IMR-90 (cell line): Measurements from ENCODE around the gene THRB. TPM values are rescaled to one million over a fixed set of nuclear protein-coding genes. Genes with fewer than 3 reads are reported as not detected.

Experiments
- ATAC-seq: fragments of 200-7000 bp; cut with Tn5 transposase; 2 replicates; pipeline ENCODE4 v1.9.1; 2020; ENCODE audit warnings: low read depth, mild to moderate bottlenecking, moderate library complexity
- BruUV-seq: library from RNA; stranded (reverse); fragments of 400-500 nt; replicated peaks from 2 replicates; lab custom pipeline; 2021; lab: Mats Ljungman, UMichigan
- CTCF ChIA-PET: fragments of 300-600 bp; formaldehyde crosslinking; extraction: SDS; loops from one replicate; lab custom pipeline; 2021; ENCODE audit warnings: antibody characterized with exemption; lab: Yijun Ruan, JAX
- POLR2A ChIA-PET: fragments of 300-600 bp; sonication (Branson Sonifier 250); formaldehyde crosslinking; loops from one replicate; lab custom pipeline; 2022; ENCODE audit warnings: antibody characterized with exemption; ENCODE audit not compliant: unreplicated experiment; lab: Charles Lee
- DNase-seq: peaks from one replicate; pipeline ENCODE4 v3.0.0; 2013
- H2AFZ ChIP-seq: replicated peaks from 2 replicates; pipeline ENCODE3; 2013; ENCODE audit warnings: low read length, mild to moderate bottlenecking; ENCODE audit not compliant: poor library complexity
- H2AK5ac ChIP-seq: 2 replicates; pipeline ENCODE4 v1.6.1; 2013; ENCODE audit warnings: low read depth, low read length, inconsistent platforms
- H2AK9ac ChIP-seq: replicated peaks from 2 replicates; pipeline ENCODE3; 2013; ENCODE audit warnings: mild to moderate bottlenecking, low read depth, low read length, moderate library complexity; ENCODE audit not compliant: poor library complexity
- H2BK120ac ChIP-seq: 2 replicates; pipeline ENCODE4 v1.6.1; 2013; ENCODE audit warnings: low read depth, low read length, inconsistent platforms
- H2BK15ac ChIP-seq: 3 replicates; pipeline ENCODE4 v1.6.1; 2013; ENCODE audit warnings: low read depth, low read length, inconsistent platforms
- H2BK20ac ChIP-seq: 2 replicates; pipeline ENCODE4 v1.6.1; 2013; ENCODE audit warnings: low read depth, mild to moderate bottlenecking, inconsistent platforms, low read length, moderate library complexity
- H2BK5ac ChIP-seq: 2 replicates; pipeline ENCODE4 v1.6.1; 2013; ENCODE audit warnings: mild to moderate bottlenecking, low read depth, low read length, inconsistent platforms; ENCODE audit not compliant: poor library complexity, severe bottlenecking
- H3K14ac ChIP-seq: replicated peaks from 2 replicates; pipeline ENCODE4 v1.6.1; 2013; ENCODE audit warnings: low read depth, low read length, inconsistent platforms
- H3K18ac ChIP-seq: 2 replicates; pipeline ENCODE4 v1.6.1; 2013; ENCODE audit warnings: low read depth, low read length, control low read depth
- H3K23ac ChIP-seq: 2 replicates; pipeline ENCODE4 v1.6.1; 2013; ENCODE audit warnings: low read depth, low read length, inconsistent platforms
- H3K27ac ChIP-seq: 2 replicates; pipeline ENCODE4 v1.5.1; 2013; ENCODE audit warnings: mild to moderate bottlenecking, control low read depth, low read length; ENCODE audit not compliant: insufficient read depth
- H3K27me3 ChIP-seq: 2 replicates; pipeline ENCODE4 v1.6.1; 2013; ENCODE audit warnings: low read length; ENCODE audit not compliant: control insufficient read depth, insufficient read depth
- H3K36me3 ChIP-seq: 2 replicates; pipeline ENCODE4 v1.6.1; 2013; ENCODE audit warnings: low read length, mixed read lengths; ENCODE audit not compliant: control insufficient read depth, insufficient read depth
- H3K4ac ChIP-seq: 2 replicates; pipeline ENCODE4 v1.6.1; 2013; ENCODE audit warnings: low read depth, low read length, inconsistent platforms
- H3K4me1 ChIP-seq: 2 replicates; pipeline ENCODE4 v1.6.1; 2013; ENCODE audit warnings: low read length, mixed read lengths; ENCODE audit not compliant: control insufficient read depth, insufficient read depth
- H3K4me2 ChIP-seq: 2 replicates; pipeline ENCODE4 v1.6.1; 2013; ENCODE audit warnings: low read depth, mild to moderate bottlenecking, control low read depth, low read length, moderate library complexity
- H3K4me3 ChIP-seq: 2 replicates; pipeline ENCODE4 v1.5.1; 2013; ENCODE audit warnings: low read depth, mild to moderate bottlenecking, control low read depth, low read length, moderate library complexity; ENCODE audit not compliant: insufficient read depth
- H3K56ac ChIP-seq: 2 replicates; pipeline ENCODE4 v1.6.1; 2013; ENCODE audit warnings: low read length, inconsistent platforms; ENCODE audit not compliant: insufficient read depth; ENCODE audit errors: extremely low read depth
- H3K79me1 ChIP-seq, 2 experiments: 2 replicates each; pipeline ENCODE4 v1.6.1; 2013; ENCODE audit warnings: low read length in 2 of 2, inconsistent platforms in 1 of 2, low read depth in 1 of 2
- H3K9ac ChIP-seq: 2 replicates; pipeline ENCODE4 v1.6.1; 2013; ENCODE audit warnings: low read depth, low read length, control low read depth
- H3K9me1 ChIP-seq: 2 replicates; pipeline ENCODE4 v1.6.1; 2013; ENCODE audit warnings: low read length, inconsistent platforms; ENCODE audit not compliant: insufficient read depth
- H3K9me3 ChIP-seq: 2 replicates; pipeline ENCODE4 v1.6.1; 2013; ENCODE audit warnings: low read length; ENCODE audit not compliant: control insufficient read depth, insufficient read depth
- H4K20me1 ChIP-seq: 2 replicates; pipeline ENCODE4 v1.6.1; 2013; ENCODE audit warnings: low read length, inconsistent platforms; ENCODE audit not compliant: insufficient read depth
- H4K5ac ChIP-seq: 2 replicates; pipeline ENCODE4 v1.6.1; 2013; ENCODE audit warnings: mild to moderate bottlenecking, low read depth, low read length, control low read depth
- H4K8ac ChIP-seq, 2 experiments: 2 replicates each; pipeline ENCODE4 v1.6.1; 2013; ENCODE audit warnings: low read depth in 2 of 2, low read length in 2 of 2, control low read depth in 1 of 2, inconsistent platforms in 1 of 2
- H4K91ac ChIP-seq: 2 replicates; pipeline ENCODE4 v1.6.1; 2013; ENCODE audit warnings: low read depth, low read length, inconsistent platforms; ENCODE audit not compliant: insufficient read depth
- CEBPB ChIP-seq: IDR thresholded peaks from 2 replicates; pipeline ENCODE4 v1.6.1; 2012; ENCODE audit warnings: low read depth, low read length, improper control_type of control experiment
- MXI1 ChIP-seq: IDR thresholded peaks from 2 replicates; pipeline ENCODE4 v1.6.1; 2012; ENCODE audit warnings: low read depth, mild to moderate bottlenecking, low read length, moderate library complexity, borderline replicate concordance
- RFX5 ChIP-seq: IDR thresholded peaks from 2 replicates; pipeline ENCODE4 v1.8.0; 2012; ENCODE audit warnings: low read depth, mild to moderate bottlenecking, low read length, moderate library complexity
- USF2 ChIP-seq: fragments of 150-350 bp; IDR thresholded peaks from 2 replicates; pipeline ENCODE4 v1.6.1; 2017; ENCODE audit warnings: mild to moderate bottlenecking, antibody characterized with exemption, low read length, low read depth
- WGBS, 2 experiments: methylation state at CpG; one replicate each; pipeline versions ENCODE4 v1.1.5 to v1.1.7; 2013; ENCODE audit warnings: missing lambda C conversion rate in 2 of 2; ENCODE audit not compliant: insufficient read length in 1 of 2; ENCODE audit errors: extremely low coverage in 2 of 2; 5-methylcytosine and 5-hydroxymethylcytosine counted together
- dilution Hi-C: fragments of 300-500 bp; cut with HindIII; formaldehyde crosslinking; loops from one replicate; pipeline ENCODE4 v1.14.3; 2018; ENCODE audit warnings: low sequenced_read_pairs; ENCODE audit not compliant: unreplicated experiment
- in situ Hi-C: fragments of 300-500 bp; cut with MboI; formaldehyde crosslinking; loops from 3 replicates; pipeline ENCODE4 v1.14.3; 2019; ENCODE audit warnings: low sequenced_read_pairs, inconsistent platforms, mixed read lengths
- intact Hi-C: fragments of 100-400 bp; cut with micrococcal nuclease; formaldehyde crosslinking; loops from 2 replicates; pipeline ENCODE4 v1.10.0; 2022
- polyA plus RNA-seq, 3 experiments: library from polyadenylated mRNA; depleted of rRNA; stranded (reverse); fragments of >200 nt; gene quantifications; 2 replicates each; pipeline ENCODE4 v1.2.3, GENCODE V29; 2012; ENCODE audit warnings: low replicate concordance in 1 of 3
- total RNA-seq: library from RNA; depleted of rRNA; stranded (reverse); fragments of >200 nt; gene quantifications from 2 replicates; pipeline ENCODE4 v1.2.3, GENCODE V29; 2012
- TF ChIP-seq, protein P1 (sequence below): conservative IDR thresholded peaks from 2 replicates; pipeline ENCODE4 v1.5.1; 2012; ENCODE audit warnings: mild to moderate bottlenecking, low read depth, low read length, improper control_type of control experiment
- TF ChIP-seq, protein P2 (sequence below): fragments of 150-350 bp; IDR thresholded peaks from 2 replicates; pipeline ENCODE4 v1.6.1; 2016; ENCODE audit warnings: low read depth, mild to moderate bottlenecking, low read length, moderate library complexity, borderline replicate concordance

Gene THRB
- total and polyA plus RNA-seq, 2 of the 4 experiments (the other 2 are of a cell fraction) = under 0.01 TPM; not detected in 1

GRCh38 chr3:24318677-24319287 is 175.9 kb downstream of the THRB start:
- Histone ChIP-seq H4K8ac (no peak overlapping the region), H3K79me1 (no peaks in the 10 kb centered on the region), H4K20me1 (no peaks in the 10 kb centered on the region), H3K4me3 (no peak overlapping the region), H3K23ac (no peak overlapping the region), H3K18ac (no peak overlapping the region), H2BK15ac (no peak overlapping the region), H3K4me1 (no peaks in the 10 kb centered on the region), H3K9me3 (no peaks in the 10 kb centered on the region), H4K5ac (no peak overlapping the region), H3K4me2 (no peak overlapping the region), H3K9me1 (no peaks in the 10 kb centered on the region), H3K36me3 (no peaks in the 10 kb centered on the region), H2AK5ac (no peak overlapping the region), H2AK9ac (no peak overlapping the region), H3K9ac (no peak overlapping the region), H2BK5ac (no peak overlapping the region), H2AFZ (no peak overlapping the region), H3K27me3 (no peaks in the 10 kb centered on the region), H2BK120ac (no peak overlapping the region), H3K27ac (no peak overlapping the region), H2BK20ac (no peak overlapping the region), H3K4ac (no peak overlapping the region), H3K14ac (no peak overlapping the region), H3K56ac (no peak overlapping the region), H4K91ac (no peak overlapping the region)
- no peak for ATAC-seq
- BruUV-seq = no TSS peak
- POLR2A ChIA-PET = no interaction called here
- dilution Hi-C loops = no loop called here
- in situ Hi-C loops = no loop called here
- WGBS, 2 experiments = no CpG with 5 or more reads among the region's 1 CpG
- CTCF ChIA-PET = no interaction called here
- DNase-seq = peak; percentile 5
- no peak for TF ChIP-seq MXI1
- TF ChIP-seq USF2 = no peak
- no peak for TF ChIP-seq RFX5
- TF ChIP-seq, protein P1, sequence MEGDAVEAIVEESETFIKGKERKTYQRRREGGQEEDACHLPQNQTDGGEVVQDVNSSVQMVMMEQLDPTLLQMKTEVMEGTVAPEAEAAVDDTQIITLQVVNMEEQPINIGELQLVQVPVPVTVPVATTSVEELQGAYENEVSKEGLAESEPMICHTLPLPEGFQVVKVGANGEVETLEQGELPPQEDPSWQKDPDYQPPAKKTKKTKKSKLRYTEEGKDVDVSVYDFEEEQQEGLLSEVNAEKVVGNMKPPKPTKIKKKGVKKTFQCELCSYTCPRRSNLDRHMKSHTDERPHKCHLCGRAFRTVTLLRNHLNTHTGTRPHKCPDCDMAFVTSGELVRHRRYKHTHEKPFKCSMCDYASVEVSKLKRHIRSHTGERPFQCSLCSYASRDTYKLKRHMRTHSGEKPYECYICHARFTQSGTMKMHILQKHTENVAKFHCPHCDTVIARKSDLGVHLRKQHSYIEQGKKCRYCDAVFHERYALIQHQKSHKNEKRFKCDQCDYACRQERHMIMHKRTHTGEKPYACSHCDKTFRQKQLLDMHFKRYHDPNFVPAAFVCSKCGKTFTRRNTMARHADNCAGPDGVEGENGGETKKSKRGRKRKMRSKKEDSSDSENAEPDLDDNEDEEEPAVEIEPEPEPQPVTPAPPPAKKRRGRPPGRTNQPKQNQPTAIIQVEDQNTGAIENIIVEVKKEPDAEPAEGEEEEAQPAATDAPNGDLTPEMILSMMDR = no peak
- TF ChIP-seq, protein P2, sequence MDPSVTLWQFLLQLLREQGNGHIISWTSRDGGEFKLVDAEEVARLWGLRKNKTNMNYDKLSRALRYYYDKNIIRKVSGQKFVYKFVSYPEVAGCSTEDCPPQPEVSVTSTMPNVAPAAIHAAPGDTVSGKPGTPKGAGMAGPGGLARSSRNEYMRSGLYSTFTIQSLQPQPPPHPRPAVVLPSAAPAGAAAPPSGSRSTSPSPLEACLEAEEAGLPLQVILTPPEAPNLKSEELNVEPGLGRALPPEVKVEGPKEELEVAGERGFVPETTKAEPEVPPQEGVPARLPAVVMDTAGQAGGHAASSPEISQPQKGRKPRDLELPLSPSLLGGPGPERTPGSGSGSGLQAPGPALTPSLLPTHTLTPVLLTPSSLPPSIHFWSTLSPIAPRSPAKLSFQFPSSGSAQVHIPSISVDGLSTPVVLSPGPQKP = no peak
- TF ChIP-seq CEBPB = no peak
- intact Hi-C loops = no loop called here
